HEK293 (cell line): Measurements from ENCODE around the gene CLASRP.

Experiments
- CTCF ChIP-seq: fragments of 450-650 bp; formaldehyde crosslinking; IDR thresholded peaks from 2 replicates; pipeline ENCODE4 v1.5.1; 2016; ENCODE audit warnings: missing biosample characterization, missing genetic modification characterization
- OSR2 ChIP-seq: fragments of 450-650 bp; formaldehyde crosslinking; IDR thresholded peaks from 2 replicates; pipeline ENCODE4 v1.5.1; 2016; ENCODE audit warnings: missing biosample characterization, missing genetic modification characterization
- ZBTB21 ChIP-seq: fragments of 450-650 bp; formaldehyde crosslinking; IDR thresholded peaks from 2 replicates; pipeline ENCODE4 v1.5.1; 2017; ENCODE audit warnings: missing biosample characterization, missing genetic modification characterization
- ZIC2 ChIP-seq: fragments of 450-650 bp; formaldehyde crosslinking; IDR thresholded peaks from 2 replicates; pipeline ENCODE4 v1.5.1; 2016; ENCODE audit warnings: missing biosample characterization, missing genetic modification characterization
- ZNF600 ChIP-seq: fragments of 450-650 bp; formaldehyde crosslinking; IDR thresholded peaks from 2 replicates; pipeline ENCODE4 v1.5.1; 2016; ENCODE audit warnings: missing biosample characterization, missing genetic modification characterization
- ZNF707 ChIP-seq: fragments of 450-650 bp; formaldehyde crosslinking; IDR thresholded peaks from 2 replicates; pipeline ENCODE4 v1.5.1; 2016; ENCODE audit warnings: missing biosample characterization, missing genetic modification characterization
- ZNF768 ChIP-seq: fragments of 450-650 bp; formaldehyde crosslinking; IDR thresholded peaks from 2 replicates; pipeline ENCODE4 v1.5.1; 2018; ENCODE audit warnings: missing biosample characterization, mild to moderate bottlenecking, missing genetic modification characterization
- TF ChIP-seq, protein P1 (sequence below): fragments of 450-650 bp; formaldehyde crosslinking; IDR thresholded peaks from 2 replicates; pipeline ENCODE4 v1.5.1; 2016; ENCODE audit warnings: missing biosample characterization, missing genetic modification characterization, low read depth
- TF ChIP-seq, protein P2 (sequence below): fragments of 450-650 bp; IDR thresholded peaks from 2 replicates; pipeline ENCODE4 v1.5.1; 2018; ENCODE audit warnings: missing biosample characterization, mild to moderate bottlenecking, missing genetic modification characterization

DNA sequence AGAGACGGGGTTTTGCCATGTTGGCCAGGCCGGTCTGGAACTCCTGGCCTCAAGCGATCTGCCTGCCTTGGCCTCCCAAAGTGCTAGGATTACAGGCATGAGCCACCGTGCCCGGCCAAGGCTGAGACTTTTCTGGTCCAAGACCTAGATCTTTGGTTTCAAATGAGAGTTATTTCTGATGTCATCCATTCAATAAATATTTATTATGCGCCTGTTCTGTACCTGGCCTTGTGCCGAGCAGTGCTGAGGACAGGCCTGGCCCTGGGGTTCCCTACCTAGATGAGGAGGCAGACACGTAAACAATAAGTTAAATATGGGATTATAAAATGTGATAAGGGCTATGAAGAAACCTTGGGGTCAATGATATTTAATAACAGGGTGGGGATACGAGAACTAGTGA lies 33.1 kb upstream of the CLASRP start:
- TF ChIP-seq ZNF707 (tag by site-specific recombination): no peak
- TF ChIP-seq CTCF (tag by site-specific recombination): no peak
- no peak for TF ChIP-seq ZIC2 (tag by site-specific recombination)
- no peak for TF ChIP-seq ZNF768 (tag by site-specific recombination)
- TF ChIP-seq, protein P1, sequence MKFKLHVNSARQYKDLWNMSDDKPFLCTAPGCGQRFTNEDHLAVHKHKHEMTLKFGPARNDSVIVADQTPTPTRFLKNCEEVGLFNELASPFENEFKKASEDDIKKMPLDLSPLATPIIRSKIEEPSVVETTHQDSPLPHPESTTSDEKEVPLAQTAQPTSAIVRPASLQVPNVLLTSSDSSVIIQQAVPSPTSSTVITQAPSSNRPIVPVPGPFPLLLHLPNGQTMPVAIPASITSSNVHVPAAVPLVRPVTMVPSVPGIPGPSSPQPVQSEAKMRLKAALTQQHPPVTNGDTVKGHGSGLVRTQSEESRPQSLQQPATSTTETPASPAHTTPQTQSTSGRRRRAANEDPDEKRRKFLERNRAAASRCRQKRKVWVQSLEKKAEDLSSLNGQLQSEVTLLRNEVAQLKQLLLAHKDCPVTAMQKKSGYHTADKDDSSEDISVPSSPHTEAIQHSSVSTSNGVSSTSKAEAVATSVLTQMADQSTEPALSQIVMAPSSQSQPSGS (tag by site-specific recombination): no peak
- TF ChIP-seq ZBTB21 (tag by site-specific recombination): no peak
- TF ChIP-seq OSR2 (tag by site-specific recombination): no peak
- TF ChIP-seq ZNF600 (tag by site-specific recombination): no peak
- TF ChIP-seq, protein P2, sequence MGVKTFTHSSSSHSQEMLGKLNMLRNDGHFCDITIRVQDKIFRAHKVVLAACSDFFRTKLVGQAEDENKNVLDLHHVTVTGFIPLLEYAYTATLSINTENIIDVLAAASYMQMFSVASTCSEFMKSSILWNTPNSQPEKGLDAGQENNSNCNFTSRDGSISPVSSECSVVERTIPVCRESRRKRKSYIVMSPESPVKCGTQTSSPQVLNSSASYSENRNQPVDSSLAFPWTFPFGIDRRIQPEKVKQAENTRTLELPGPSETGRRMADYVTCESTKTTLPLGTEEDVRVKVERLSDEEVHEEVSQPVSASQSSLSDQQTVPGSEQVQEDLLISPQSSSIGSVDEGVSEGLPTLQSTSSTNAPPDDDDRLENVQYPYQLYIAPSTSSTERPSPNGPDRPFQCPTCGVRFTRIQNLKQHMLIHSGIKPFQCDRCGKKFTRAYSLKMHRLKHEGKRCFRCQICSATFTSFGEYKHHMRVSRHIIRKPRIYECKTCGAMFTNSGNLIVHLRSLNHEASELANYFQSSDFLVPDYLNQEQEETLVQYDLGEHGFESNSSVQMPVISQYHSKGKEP (tag by site-specific recombination): no peak
